ENCODE measurements around the gene KCNQ5.

- no peak for TF ChIP-seq CTCF (IDR thresholded peaks at IDR 0.05)
- no peak for TF ChIP-seq POLR2AphosphoS5 (IDR thresholded peaks at IDR 0.05)
- no peak for TF ChIP-seq POLR2A (IDR thresholded peaks at IDR 0.05)
- TF ChIP-seq EP300 (IDR thresholded peaks at IDR 0.05), result no peak
Measured at GRCh38 chr6:72820153-72820552, 198.3 kb downstream of the KCNQ5 start.
